IMR-90 (cell line): ENCODE measurements around the gene SIGLEC15.

ENCODE experiments used
- BHLHE40 ChIP-seq: fragments of 150-350 bp; IDR thresholded peaks from 2 replicates; pipeline ENCODE4 v1.6.1; 2016; ENCODE audit warnings: mild to moderate bottlenecking, low read depth, low read length
- CTCF ChIP-seq: conservative IDR thresholded peaks from 2 replicates; pipeline ENCODE4 v1.5.1; 2012; ENCODE audit warnings: mild to moderate bottlenecking, low read depth, low read length, improper control_type of control experiment
- FOS ChIP-seq: fragments of 150-350 bp; IDR thresholded peaks from 2 replicates; pipeline ENCODE4 v1.6.1; 2016; ENCODE audit warnings: low read depth, low read length
- MAFK ChIP-seq: IDR thresholded peaks from 2 replicates; pipeline ENCODE4 v1.6.1; 2012; ENCODE audit warnings: low read depth, low read length, improper control_type of control experiment
- NFE2L2 ChIP-seq: fragments of 150-350 bp; IDR thresholded peaks from 2 replicates; pipeline ENCODE4 v1.6.1; 2016; ENCODE audit warnings: low read depth, mild to moderate bottlenecking, low read length
- POLR2A ChIP-seq: IDR thresholded peaks from 2 replicates; pipeline ENCODE4 v1.6.1; 2012; ENCODE audit warnings: mild to moderate bottlenecking, low read depth, low read length
- RAD21 ChIP-seq: IDR thresholded peaks from 2 replicates; pipeline ENCODE4 v1.6.1; 2012; ENCODE audit warnings: low read length, improper control_type of control experiment
- TF ChIP-seq, protein P1 (sequence below): fragments of 150-350 bp; IDR thresholded peaks from 2 replicates; pipeline ENCODE4 v1.6.1; 2017; ENCODE audit warnings: mild to moderate bottlenecking, antibody characterized with exemption, low read length, low read depth

DNA sequence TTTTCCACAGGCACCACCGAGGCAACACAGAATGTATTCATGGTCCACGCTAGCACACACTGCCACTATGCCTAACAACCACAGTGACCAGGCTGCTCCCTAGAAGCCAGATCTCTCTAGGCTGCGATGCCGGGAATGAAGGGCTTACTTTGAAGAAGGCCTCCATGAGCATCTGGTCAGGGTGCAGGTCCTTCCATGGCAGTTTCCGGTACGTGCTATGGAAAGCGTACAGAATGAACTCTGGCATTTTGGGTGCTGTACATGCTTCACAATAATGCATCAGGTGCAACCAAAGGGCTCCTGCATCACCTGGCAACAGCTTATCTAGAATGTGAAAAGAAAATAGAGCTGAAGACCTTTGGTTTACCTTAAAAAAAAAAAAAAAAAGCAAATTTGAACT, 44.9 kb downstream of the SIGLEC15 start:
- TF ChIP-seq, protein P1, sequence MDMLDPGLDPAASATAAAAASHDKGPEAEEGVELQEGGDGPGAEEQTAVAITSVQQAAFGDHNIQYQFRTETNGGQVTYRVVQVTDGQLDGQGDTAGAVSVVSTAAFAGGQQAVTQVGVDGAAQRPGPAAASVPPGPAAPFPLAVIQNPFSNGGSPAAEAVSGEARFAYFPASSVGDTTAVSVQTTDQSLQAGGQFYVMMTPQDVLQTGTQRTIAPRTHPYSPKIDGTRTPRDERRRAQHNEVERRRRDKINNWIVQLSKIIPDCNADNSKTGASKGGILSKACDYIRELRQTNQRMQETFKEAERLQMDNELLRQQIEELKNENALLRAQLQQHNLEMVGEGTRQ, result no peak
- no peak for TF ChIP-seq CTCF
- TF ChIP-seq POLR2A, result no peak
- TF ChIP-seq BHLHE40, result no peak
- no peak for TF ChIP-seq MAFK
- no peak for TF ChIP-seq FOS
- TF ChIP-seq RAD21, result no peak
- no peak for TF ChIP-seq NFE2L2
